GM18502 (cell line): Measurements from ENCODE around the gene GAS2L1.

Experiments used
- ATAC-seq: cut with Tn5 transposase; IDR thresholded peaks from one replicate; pipeline ENCODE4 v1.9.1; 2021; ENCODE audit warnings: mild to moderate bottlenecking; ENCODE audit not compliant: unreplicated experiment, poor library complexity

Gene GAS2L1

DNA sequence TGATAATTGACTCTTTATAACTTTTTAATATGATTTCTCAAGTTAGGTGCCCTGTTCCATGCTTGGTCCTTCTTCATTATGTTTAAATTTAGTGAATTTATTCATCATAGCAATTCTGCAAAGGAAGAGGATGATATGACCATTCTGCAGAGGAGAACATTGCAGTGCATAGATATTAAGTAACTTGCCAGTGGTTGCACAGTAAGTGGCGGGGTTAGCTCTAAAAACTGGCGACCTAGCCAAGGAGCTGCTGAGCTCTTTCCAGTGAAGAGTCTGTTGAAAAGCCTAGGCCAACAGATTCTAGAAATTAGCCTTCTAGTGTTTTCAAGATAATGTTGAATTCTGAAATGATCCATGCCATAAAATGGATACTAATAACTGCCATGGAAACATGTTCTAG is 33.8 kb upstream of the GAS2L1 start:
- no peak for ATAC-seq

DNA sequence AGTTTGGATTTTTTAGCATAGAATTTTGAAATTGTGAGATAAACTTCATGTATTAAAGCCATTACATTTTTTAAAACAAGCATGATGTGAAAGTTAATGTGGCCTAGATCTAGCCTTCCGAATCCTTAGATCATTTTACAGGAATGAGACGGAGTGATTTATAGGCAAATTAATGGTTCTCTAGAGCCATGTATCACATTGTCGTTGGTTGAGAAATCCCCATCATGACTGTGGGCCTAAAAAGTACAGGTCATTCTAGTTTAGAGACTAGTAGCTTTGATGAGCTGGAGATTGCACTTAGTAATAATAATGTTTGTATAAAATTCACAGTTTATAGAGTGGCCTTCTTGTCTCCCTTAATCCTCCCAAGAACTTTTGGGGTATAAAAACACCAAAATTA is 31.3 kb upstream of the GAS2L1 start:
- ATAC-seq = no peak

DNA sequence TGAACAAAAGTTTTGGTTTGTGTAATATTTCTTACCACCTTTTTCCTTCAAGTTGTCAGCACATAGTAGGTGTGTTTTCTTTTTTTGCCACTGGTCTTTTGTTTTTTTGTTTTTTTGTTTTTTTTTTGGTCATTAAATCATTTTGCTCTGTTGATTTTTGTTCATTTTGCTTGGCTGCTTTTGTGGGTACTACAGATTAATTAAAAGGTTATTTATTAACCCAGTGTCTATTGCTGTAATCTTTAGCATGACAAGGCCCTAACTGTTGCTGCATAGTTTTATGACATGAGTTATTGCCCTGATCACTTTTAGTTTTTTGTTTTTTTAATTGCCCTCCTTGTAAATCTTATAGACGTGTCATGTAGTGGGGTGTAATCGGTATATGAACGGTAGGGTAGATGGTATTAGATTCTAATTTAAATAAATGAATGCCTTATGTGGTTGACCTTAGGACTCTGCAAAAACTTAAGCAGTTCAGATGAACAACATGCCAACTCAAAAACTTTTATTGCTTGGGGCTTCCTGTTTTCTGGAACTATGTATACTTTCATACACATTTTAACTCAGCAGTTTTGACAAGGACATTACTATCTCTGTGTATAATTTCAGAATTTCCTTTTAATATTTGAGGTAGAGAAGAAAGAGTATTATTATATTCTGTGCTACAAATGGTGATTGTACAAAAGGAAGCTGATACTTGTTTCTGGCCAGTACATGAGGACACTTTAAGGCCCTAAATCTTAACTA is 30.5 kb upstream of the GAS2L1 start:
- ATAC-seq = no peak

DNA sequence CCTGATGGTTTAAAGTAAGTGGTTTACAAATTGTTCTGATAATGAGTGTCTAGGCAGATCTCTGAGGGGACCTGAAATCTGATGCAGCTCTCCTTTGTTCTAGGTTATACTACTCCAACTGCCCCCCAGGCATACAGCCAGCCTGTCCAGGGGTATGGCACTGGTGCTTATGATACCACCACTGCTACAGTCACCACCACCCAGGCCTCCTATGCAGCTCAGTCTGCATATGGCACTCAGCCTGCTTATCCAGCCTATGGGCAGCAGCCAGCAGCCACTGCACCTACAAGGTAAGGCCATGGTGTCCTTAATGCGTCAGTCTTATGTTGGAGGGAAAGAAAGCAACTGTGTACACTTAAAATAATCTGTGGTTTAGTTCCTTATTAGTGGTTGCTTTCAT is 28.5 kb upstream of the GAS2L1 start:
- no peak for ATAC-seq

DNA sequence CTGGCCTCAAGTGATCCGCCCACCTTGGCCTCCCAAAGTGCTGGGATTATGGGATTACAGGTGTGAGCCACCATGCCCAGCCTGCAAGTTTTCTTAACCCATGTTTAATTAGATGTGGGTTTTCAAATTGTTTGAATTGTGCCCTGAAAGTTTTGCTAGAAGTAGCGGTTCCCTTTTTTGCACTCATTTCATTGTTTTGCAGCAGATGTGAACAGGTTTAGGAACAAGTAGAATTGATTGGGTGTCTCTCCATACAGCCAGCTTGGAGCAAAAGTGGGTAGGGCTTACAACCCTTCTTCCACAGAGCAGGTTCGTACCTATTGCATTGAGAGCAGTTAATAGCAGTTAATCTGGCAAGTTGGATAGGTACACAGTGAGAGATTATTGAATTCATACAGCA is 22.3 kb upstream of the GAS2L1 start:
- ATAC-seq = no peak

DNA sequence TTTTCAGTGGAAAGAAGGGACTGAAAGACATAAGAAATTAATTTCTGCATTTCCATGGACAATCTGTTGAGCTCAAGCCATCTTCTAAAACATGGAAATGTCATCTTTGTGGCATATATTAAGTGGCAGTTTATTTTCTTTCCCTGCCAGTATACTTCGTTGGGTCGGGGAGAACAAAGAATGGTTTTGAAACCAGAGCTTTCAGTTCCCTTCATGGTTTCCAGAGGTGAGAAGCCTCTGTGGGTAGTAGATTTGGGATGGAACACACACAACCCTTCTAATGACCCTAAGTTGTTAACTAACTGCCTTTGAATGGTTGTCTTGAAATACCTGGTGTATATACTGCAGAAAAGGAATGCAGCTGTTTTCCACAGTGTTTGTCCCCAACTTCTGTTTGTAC is 17.6 kb upstream of the GAS2L1 start:
- ATAC-seq = no peak

DNA sequence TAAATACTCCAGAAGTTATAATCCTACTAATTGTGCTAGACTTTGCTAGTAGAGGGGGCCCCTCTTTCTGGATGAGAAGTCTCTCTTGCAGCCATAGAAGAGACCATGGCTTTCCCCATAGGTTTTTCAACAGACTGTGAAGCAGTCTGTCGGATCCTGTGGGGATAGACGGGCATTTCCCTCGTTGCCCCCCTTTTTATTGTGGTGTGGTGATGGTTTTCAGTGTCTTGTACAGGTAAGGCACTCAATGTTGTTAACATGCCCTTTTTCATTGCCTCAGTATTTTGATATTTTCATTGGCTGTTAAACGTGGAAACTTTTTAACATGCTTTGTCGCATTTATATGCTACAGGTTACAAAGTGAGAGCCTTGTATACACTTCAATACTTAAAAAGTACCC is 16.4 kb upstream of the GAS2L1 start:
- no peak for ATAC-seq

DNA sequence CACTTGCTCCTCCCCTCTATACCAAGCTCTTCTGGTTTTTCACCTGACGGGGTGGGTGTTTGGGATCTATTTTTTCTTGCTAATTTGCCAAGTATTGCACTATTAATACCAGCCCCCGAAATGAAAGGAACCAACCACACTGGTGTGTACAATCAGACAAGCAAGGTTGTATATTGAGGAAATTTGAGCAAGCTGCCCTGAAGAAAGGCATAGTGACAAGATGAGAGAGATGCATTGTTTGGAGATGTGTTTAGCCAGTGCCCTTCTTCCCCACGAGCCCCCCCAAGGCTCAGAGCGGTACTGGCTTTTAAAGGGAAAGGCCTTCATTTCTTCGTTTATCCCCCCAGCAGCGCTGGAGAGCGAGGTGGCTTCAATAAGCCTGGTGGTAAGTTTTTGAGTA is 15.2 kb upstream of the GAS2L1 start:
- no peak for ATAC-seq

DNA sequence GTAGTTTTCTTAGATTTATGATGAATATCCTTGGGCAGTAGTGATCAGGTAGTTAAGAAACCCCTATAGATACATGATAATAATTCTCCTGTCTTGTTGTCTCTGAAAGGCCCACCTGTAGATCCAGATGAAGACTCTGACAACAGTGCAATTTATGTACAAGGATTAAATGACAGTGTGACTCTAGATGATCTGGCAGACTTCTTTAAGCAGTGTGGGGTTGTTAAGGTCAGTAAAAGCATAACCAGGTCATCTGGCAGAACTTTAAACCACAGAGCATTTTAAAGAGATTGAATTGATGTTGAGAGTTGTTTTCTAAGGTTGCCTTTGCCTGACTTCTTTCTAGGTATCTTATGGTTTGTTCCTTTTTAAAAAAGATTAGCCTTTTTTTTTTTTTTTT is 14.1 kb upstream of the GAS2L1 start:
- no peak for ATAC-seq

DNA sequence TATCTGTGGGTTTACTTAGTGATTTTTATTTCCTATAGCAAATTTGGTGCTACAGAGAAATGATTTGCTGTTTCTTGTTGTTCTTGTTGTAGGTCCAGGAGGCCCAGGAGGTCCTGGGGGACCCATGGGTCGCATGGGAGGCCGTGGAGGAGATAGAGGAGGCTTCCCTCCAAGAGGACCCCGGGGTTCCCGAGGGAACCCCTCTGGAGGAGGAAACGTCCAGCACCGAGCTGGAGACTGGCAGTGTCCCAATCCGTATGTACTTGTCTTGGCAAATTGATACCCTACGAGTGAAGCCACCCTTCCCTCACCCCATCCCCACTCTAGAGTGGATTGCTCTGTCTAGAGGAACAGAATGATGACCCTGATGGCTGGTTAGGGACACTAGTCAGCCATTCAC is 7.8 kb upstream of the GAS2L1 start:
- ATAC-seq = no peak

DNA sequence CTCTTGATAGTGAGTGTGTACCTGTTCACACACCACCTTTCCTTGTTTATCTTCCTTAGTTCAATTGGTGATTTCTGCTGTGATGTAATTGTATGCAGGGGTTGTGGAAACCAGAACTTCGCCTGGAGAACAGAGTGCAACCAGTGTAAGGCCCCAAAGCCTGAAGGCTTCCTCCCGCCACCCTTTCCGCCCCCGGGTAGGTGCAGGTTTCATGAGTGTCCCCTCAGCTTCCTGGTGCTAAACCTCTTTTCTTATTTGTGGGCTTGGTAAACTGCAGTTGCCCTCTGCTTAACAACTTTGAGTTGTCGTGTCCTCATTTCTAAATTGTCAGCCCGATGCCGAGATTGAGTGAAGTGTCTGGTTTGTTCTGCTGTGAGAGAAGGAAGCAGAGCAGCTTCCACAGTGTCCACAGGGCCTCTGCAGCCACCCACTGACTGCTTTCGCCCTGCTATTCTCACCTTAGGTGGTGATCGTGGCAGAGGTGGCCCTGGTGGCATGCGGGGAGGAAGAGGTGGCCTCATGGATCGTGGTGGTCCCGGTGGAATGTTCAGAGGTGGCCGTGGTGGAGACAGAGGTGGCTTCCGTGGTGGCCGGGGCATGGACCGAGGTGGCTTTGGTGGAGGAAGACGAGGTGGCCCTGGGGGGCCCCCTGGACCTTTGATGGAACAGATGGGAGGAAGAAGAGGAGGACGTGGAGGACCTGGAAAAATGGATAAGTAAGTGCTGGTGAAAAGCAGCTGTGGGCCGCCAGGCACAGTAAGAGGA is 7.1 kb upstream of the GAS2L1 start:
- ATAC-seq = no peak

DNA sequence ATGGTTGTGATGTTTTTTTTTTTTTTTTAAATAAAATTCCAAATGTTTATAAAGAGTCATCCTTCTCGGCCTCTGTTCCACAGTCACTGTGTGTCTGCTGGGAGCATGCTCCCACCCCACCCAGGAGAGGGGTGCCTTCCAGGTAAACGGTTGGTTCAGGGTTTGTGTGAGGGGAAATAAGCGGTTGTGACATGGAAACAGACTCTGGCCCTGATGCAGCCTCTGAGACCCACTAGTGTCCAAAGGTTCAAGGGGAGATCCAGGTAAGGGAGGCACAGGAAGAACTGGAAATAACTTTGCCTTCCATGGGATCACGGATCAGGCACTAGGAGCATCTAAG is 6.0 kb upstream of the GAS2L1 start:
- no peak for ATAC-seq

DNA sequence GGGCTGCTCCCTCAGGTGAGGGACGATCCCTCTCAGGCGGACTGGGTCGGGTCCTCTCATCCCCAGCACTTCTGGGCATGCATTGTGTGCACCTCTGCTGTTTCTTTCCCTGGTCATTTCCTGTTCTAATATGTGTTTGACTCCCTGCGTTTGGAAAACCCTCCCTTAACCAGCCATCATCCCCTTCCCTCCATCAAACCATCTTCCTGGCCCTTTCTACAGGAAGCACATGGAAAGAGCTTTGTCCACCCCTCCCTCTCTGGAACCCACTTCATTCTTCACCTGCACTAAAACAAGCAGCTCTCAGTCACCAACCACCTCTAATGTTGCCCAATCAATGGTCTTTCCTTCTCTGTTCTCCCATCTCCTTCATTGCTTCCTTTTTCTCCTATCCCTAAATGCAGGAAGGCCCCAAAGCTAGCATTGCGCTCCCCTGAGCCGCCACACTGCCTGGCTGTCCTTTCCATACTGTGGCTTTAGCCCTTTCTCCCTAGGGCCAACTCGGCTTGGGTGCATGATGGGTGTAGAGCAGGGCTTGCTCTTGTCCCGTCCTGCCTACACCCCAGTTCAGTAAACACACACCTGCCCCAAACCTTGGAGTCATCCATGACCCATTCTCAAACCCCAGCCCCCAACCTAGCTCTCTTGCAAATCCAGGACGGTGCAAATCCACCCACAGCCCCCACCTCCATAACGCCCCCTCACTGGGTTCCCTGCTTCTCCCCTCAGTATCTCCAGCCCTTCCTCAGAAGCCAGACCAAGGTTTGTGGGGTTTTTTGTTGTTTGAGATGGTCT is 5.4 kb upstream of the GAS2L1 start:
- ATAC-seq = no peak

DNA sequence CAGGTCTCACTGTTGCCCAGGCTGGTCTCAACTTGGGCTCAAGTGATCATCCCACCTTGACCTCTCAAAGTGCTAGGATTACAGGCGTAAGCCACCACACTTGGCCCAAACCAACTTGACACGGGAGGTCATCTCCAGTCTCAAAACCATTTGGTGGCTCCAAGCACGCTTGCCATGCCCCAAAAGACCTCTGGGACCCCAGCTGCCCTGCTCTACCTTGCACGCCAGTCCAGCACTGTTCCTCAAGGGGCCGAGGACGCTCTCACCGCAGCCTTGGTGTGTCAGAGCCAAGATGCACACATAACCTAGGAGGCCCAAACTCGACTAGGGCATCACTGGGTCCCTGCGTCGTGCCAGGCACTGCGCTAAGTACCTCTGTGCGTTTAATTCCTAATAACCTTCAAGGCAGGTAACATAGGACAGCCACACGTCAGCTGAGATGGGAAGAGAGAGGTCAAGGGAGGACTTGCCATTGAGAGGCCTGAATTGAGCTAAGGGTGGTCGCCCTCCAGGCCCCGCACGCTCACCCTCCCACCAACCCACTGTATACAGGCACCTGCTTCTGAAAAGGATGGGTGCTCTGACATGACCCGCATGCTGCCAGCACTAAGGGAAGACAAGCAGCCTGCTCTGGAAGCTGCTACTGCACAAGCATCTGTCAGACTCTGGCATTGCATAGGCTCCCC is 4.6 kb upstream of the GAS2L1 start:
- ATAC-seq = no peak

DNA sequence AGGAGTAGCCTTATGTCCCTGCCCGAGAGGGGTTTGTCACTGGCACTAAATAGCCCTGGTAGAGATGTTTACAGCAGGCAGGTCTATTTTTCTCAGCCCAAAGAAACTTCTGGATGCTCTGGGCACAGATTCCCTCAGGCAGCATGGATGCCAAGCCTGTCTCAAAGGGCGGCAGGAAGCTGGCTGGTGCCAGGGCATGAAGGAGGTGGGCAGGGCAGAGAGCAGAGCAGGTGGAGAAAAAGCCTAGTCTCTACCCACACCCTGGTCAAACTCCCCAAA is 4.1 kb upstream of the GAS2L1 start:
- ATAC-seq = no peak

DNA sequence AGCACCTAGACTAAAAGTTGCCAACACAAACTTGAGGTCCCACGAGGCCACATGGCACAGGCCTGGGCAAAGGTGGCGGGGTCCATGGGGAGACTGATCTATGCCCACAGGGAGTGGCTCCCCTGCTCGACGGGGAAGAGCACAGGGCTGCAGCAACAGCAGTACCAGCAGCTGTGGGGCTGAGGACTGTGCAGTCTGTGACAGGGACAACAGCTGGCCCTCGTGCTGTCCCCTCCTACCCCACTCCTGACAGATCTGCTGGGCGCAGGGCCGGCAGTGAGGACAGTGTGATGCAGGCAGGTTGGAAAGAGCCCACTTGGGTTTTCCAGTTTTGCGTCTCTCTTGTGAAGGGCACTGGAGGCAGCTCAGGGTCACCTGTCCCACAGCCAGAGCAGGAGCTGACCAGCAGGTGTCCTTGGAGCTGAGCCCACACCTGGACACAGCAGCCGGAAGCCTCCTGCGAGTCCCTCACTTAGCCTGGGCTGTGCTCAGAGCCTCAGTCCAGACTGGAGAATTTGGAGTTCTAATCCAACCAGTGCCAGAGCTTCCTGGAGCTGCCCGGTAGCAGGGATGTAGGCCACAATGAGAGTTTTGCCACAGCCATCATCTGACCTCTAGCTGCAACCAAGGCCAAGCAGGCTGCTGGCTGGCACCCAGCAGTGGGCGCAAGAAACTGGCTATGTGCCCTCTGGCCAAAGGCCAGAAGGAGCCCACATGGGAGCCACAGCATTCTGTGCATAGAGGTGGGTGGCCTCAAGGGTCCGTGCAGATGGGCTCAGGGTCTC is 3.6 kb upstream of the GAS2L1 start:
- ATAC-seq = no peak

DNA sequence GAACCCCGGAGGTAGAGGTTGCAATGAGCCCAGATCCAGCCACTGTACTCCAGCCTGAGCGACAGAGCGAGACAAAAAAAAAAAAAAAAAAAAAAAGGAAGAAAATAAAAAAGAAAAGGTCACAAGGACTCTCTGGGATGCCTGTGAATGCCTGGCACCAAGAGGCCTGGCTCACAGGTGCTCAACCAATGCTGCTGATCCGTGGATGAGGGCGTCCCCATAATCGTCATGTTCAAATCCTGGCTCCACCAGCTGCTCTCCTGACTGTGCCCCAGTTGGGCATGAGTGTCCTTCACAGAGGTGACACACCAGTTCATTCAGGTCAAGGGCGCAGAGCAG is 645 bp upstream of the GAS2L1 start:
- ATAC-seq = no peak

DNA sequence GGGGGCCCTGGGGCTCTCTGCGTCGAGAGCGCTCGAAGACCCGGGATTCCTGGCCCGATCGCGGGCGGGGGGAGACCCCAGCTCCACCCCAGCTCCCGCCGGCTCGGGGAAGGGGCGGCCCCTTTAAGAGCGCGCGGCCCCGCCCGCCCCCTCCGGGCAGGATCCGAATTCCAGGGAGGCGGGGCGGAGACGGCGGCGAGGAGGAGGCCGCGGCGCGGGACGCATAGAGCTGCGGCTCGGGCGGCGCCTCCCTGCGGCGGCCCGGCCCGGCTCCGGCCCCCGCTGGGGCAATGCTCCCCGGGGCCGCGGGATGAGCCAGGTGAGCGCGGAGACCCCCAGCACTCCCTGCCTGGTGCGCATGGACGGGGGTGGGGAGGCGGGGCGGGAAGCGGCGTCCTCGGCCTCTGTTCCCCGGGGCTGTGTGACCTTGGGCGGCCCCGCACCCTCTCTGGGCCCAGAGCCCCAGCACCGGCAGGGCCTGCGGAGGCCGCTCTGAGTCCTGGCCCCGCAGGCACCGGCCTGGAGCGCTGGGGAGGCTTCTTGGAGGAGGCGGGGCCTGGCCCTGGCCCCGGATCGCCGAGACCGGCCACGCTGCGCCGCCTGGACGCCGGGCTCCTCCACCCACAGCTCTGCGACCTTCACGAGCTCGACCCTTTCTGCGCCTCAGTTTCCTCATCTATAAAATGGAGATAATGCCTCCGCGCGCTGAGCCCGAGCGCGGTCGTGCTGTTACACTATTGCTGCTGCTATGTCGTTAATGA is 565 bp downstream of the GAS2L1 start:
- ATAC-seq = no peak

DNA sequence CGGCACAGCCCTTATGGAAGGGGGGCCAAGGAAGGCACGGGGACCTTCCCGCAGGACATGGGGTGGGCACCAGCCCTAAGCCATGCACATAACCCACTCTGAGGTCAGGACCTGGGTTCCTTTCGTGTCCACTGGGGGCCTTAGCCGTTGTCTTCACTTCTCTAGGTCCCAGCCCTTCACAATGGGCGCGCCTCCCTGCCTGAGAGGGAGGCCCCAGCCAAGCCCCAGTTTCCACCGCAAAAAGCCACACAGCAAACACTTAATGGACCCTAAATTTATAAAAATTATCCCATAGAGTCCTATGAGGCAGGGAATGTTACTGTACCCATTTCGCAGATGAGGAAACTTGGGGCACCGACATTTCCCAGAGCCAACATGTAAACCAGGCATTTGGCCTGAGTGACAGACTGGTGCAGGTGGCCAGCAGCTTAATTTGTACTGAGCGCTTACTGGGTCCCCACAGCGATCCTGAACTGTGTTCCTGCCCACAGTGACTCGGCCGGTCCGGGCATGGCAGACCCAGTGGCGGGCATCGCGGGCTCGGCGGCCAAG is 1.2 kb downstream of the GAS2L1 start:
- no peak for ATAC-seq
